Trophoblast cell (in vitro differentiated cells and primary cell): ENCODE results near the gene NHP2.
"Not testable (repeated sequence)": the region's sequence is repeated elsewhere in the genome, so short reads cannot be mapped to it uniquely, and the experiment has no call there.

ENCODE experiments used
- DNase-seq, 2 donors: peaks; one replicate each; pipeline ENCODE4 v3.0.0-alpha.2; 2016
- H2AFZ ChIP-seq: 2 replicates; pipeline ENCODE4 v1.6.1; 2013; ENCODE audit warnings: low read length, moderate library complexity, mild to moderate bottlenecking; ENCODE audit not compliant: insufficient read depth, poor library complexity
- H2AK5ac ChIP-seq: 2 replicates; pipeline ENCODE4 v1.6.1; 2013; ENCODE audit warnings: mild to moderate bottlenecking, low read length
- H2BK120ac ChIP-seq: 2 replicates; pipeline ENCODE4 v1.6.1; 2013; ENCODE audit warnings: low read length, mild to moderate bottlenecking, moderate library complexity; ENCODE audit not compliant: insufficient read depth, poor library complexity
- H2BK12ac ChIP-seq: 2 replicates; pipeline ENCODE4 v1.6.1; 2013; ENCODE audit warnings: mild to moderate bottlenecking, low read length, moderate library complexity
- H2BK5ac ChIP-seq: 2 replicates; pipeline ENCODE4 v1.6.1; 2013; ENCODE audit warnings: low read length, low read depth, moderate library complexity, mild to moderate bottlenecking; ENCODE audit not compliant: poor library complexity
- H3K14ac ChIP-seq: 2 replicates; pipeline ENCODE4 v1.6.1; 2013; ENCODE audit warnings: mild to moderate bottlenecking, low read length
- H3K18ac ChIP-seq: 2 replicates; pipeline ENCODE4 v1.6.1; 2013; ENCODE audit warnings: mild to moderate bottlenecking, low read length
- H3K23ac ChIP-seq: 2 replicates; pipeline ENCODE4 v1.6.1; 2013; ENCODE audit warnings: low read length
- H3K27ac ChIP-seq: 2 replicates; pipeline ENCODE4 v1.5.1; 2013; ENCODE audit warnings: low read depth, mild to moderate bottlenecking, inconsistent platforms, low read length, moderate library complexity
- H3K27me3 ChIP-seq: 2 replicates; pipeline ENCODE4 v1.6.1; 2013; ENCODE audit warnings: inconsistent platforms, mild to moderate bottlenecking, low read length, moderate library complexity; ENCODE audit not compliant: insufficient read depth
- H3K36me3 ChIP-seq, 2 experiments: 1 replicate in 1 of 2; 2 replicates in 1 of 2; pipeline ENCODE4 v1.6.1; 2013; ENCODE audit warnings: low read length in 2 of 2, mild to moderate bottlenecking in 2 of 2, moderate library complexity in 1 of 2; ENCODE audit not compliant: insufficient read depth in 2 of 2, control insufficient read depth in 1 of 2
- H3K4ac ChIP-seq: 2 replicates; pipeline ENCODE4 v1.6.1; 2013; ENCODE audit warnings: low read depth, mild to moderate bottlenecking, low read length, moderate library complexity
- H3K4me1 ChIP-seq, 2 experiments: 1 replicate in 1 of 2; 2 replicates in 1 of 2; pipeline ENCODE4 v1.6.1; 2013; ENCODE audit warnings: low read length in 2 of 2, mild to moderate bottlenecking in 2 of 2, moderate library complexity in 1 of 2; ENCODE audit not compliant: insufficient read depth in 2 of 2, control insufficient read depth in 1 of 2
- H3K4me2 ChIP-seq: 2 replicates; pipeline ENCODE4 v1.6.1; 2013; ENCODE audit warnings: inconsistent platforms, mild to moderate bottlenecking, low read length, moderate library complexity
- H3K4me3 ChIP-seq: 2 replicates; pipeline ENCODE4 v1.5.1; 2013; ENCODE audit warnings: mild to moderate bottlenecking, low read depth, low read length, inconsistent platforms
- H3K79me1 ChIP-seq: one replicate; pipeline ENCODE4 v1.6.1; 2013; ENCODE audit warnings: low read length
- H3K79me2 ChIP-seq: 2 replicates; pipeline ENCODE4 v1.6.1; 2013; ENCODE audit warnings: low read length, mild to moderate bottlenecking; ENCODE audit not compliant: control insufficient read depth, insufficient read depth, poor library complexity
- H3K9ac ChIP-seq: 2 replicates; pipeline ENCODE4 v1.6.1; 2013; ENCODE audit warnings: mild to moderate bottlenecking, low read length
- H3K9me3 ChIP-seq: 2 replicates; pipeline ENCODE4 v1.6.1; 2013; ENCODE audit warnings: low read depth, mild to moderate bottlenecking, control low read depth, inconsistent platforms, low read length; ENCODE audit not compliant: insufficient read depth
- H4K12ac ChIP-seq: 2 replicates; pipeline ENCODE4 v1.6.1; 2013; ENCODE audit warnings: low read depth, mild to moderate bottlenecking, low read length, moderate library complexity
- H4K8ac ChIP-seq: 2 replicates; pipeline ENCODE4 v1.6.1; 2013; ENCODE audit warnings: low read depth, mild to moderate bottlenecking, low read length, moderate library complexity
- H4K91ac ChIP-seq: one replicate; pipeline ENCODE4 v1.6.1; 2013; ENCODE audit warnings: low read depth, mild to moderate bottlenecking, low read length, moderate library complexity
- WGBS: extraction: QIAGEN DNeasy Blood & Tissue Kit; methylation state at CpG from one replicate; pipeline ENCODE4 v1.1.7; 2013; ENCODE audit warnings: missing lambda C conversion rate; ENCODE audit not compliant: insufficient read length, insufficient coverage; ENCODE audit errors: extremely low coverage; 5-methylcytosine and 5-hydroxymethylcytosine counted together

Gene NHP2

DNA sequence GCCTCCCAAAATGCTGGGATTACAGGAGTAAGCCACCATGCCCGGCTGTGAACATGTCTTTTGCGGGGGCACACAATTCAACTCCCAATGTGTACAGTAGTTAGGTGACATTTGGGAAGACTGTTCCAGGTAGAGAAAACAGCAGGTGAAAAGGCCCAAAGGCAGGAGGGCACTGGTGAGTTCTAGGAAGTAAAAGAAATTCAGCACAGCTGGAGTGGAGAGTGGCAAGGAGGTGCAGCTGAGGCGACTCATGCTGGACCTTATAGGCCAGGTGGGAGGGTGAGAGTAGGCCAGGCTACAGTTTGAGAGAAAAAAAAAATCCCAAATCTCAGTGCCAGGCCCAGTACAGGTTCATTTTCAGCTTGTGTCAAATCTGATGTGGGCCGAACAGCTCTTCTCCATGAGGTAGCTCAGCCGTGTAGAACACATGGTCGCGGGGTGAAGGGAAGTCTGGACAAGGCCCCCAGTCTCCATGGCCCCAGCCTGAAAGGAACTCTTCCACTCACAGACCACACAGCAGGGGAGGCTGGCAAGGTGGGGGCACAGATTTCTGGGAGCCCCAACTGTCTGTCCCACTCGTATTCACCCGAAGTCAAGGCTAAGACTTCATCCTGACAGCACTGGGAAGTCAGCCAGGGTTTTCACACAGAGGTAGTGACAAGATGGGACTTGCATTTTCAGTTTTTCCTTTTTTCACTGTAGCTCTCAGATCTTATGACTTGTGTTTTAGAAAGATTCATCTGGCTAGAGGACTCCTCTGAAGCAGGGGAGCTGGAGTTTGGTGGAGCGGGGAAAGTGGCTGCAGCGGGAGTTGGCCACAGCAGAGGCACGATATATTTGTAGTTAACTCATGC lies 46.1 kb upstream of the NHP2 start:
- Histone ChIP-seq H3K4ac (no peak overlapping the region), H2AK5ac (no peak overlapping the region)
- DNase-seq, result no peak

DNA sequence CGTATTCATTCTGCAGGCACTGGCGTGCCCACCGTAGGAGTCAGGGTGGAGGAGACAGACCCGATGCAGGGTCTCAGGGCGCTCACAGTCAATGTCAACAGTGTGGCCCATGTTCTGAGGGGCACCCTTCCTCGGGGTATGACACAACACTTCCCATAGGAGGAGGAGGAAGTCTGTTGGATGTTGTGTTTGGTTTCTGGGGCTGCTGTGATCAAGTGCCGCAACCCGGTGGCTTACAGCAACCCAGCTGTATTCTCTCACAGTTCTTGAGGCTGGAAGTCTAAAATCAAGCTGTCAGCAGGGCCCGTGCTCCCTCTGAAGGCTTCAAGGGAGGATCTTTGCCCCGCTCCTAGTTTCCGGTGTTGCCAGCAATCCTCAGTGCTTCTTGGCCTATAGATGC lies 45.0 kb upstream of the NHP2 start:
- Histone ChIP-seq H3K4me1 (no peaks in the 10 kb centered on the region), H3K9me3 (no peaks in the 10 kb centered on the region), H3K14ac (no peak overlapping the region), H3K9ac (no peak overlapping the region), H4K91ac (no peak overlapping the region), H3K79me2 (no peaks in the 10 kb centered on the region), H3K36me3 (no peaks in the 10 kb centered on the region), H3K27ac (no peak overlapping the region), H2BK12ac (no peak overlapping the region), H3K18ac (no peak overlapping the region), H3K79me1 (no peaks in the 10 kb centered on the region), H4K8ac (no peak overlapping the region), H3K4me2 (no peak overlapping the region), H3K4ac (no peak overlapping the region), H3K4me3 (no peak overlapping the region), H2AK5ac (no peak overlapping the region), H3K27me3 (no peaks in the 10 kb centered on the region), H2AFZ (no peak overlapping the region), H2BK5ac (no peak overlapping the region), H3K23ac (no peak overlapping the region), H2BK120ac (no peak overlapping the region), H4K12ac (no peak overlapping the region)
- no CpG with 5 or more reads among the region's 11 CpGs for WGBS
- DNase-seq, result no peak

More for the DNA sequence above, 46.1 kb upstream of the NHP2 start:
- Histone ChIP-seq H3K4me2 (no peak overlapping the region), H3K79me2 (peaks cover 8% of the 10 kb centered on the region), H4K8ac (no peak overlapping the region), H4K12ac (no peak overlapping the region), H3K36me3 (no peaks in the 10 kb centered on the region), H3K9me3 (no peaks in the 10 kb centered on the region), H3K79me1 (peaks cover 8% of the 10 kb centered on the region), H3K27me3 (peaks cover 2% of the 10 kb centered on the region), H3K4me3 (no peak overlapping the region), H4K91ac (no peak overlapping the region), H2BK12ac (no peak overlapping the region), H3K4me1 (no peaks in the 10 kb centered on the region), H3K18ac (no peak overlapping the region), H2BK5ac (no peak overlapping the region), H3K23ac (no peak overlapping the region), H2BK120ac (no peak overlapping the region), H3K14ac (no peak overlapping the region), H3K9ac (no peak overlapping the region), H2AFZ (no peak overlapping the region), H3K27ac (no peak overlapping the region)
- WGBS, result no CpG with 5 or more reads among the region's 12 CpGs

DNA sequence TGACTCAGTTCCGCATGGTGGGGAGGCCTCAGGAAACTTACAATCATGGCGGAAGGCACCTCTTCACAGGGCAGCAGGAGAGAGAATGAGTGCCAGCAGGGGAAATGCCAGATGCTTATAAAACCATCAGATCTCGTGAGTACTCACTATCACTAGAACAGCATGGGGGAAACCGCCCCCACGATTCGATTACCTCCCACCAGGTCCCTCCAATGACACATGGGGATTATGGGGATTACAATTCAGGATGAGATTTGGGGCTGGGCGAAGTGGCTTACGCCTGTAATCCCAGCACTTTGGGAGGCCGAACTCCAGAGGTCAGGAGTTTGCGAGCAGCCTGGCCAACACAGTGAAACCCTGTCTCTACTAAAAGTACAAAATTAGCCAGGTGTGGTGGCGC lies 44.5 kb upstream of the NHP2 start:
- H3K23ac ChIP-seq, H3K27ac ChIP-seq, H2BK12ac ChIP-seq, H3K36me3 ChIP-seq, H3K9ac ChIP-seq, H4K91ac ChIP-seq, H3K18ac ChIP-seq, H3K79me2 ChIP-seq, H3K4me2 ChIP-seq, H3K14ac ChIP-seq, H4K12ac ChIP-seq, H3K27me3 ChIP-seq, H2BK5ac ChIP-seq, H2BK120ac ChIP-seq, H3K79me1 ChIP-seq, H4K8ac ChIP-seq, H2AFZ ChIP-seq, DNase-seq, H3K4me3 ChIP-seq, H2AK5ac ChIP-seq, H3K4ac ChIP-seq, H3K4me1 ChIP-seq, H3K9me3 ChIP-seq: not testable (repeated sequence)
- WGBS, result no CpG with 5 or more reads among the region's 11 CpGs

DNA sequence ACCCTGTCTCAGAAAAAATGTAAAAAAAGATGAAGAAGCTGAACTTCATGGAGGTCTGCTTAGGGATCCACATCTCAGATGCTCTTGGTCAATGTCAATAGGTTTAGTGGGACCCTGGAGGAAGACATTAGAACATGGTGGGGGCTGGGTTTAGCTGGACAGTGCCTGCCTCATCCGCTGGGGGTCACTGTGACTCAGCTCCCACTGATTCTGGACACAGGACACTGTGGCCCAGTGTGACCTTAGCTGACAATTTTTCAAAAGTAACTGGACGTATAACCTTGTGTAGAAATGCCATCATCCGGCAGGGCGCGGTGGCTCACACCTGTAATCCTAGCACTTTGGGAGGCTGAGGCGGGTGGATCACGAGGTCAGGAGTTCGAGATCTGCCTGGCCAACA lies 43.3 kb upstream of the NHP2 start:
- no peaks in the 10 kb centered on the region for H3K79me1 ChIP-seq
- peak overlapping the region; percentile 43 for H3K4me3 ChIP-seq
- peak in 1 of 2 donors; percentile 58 for DNase-seq
- no peak overlapping the region for H2BK5ac ChIP-seq
- no peaks in the 10 kb centered on the region for H3K36me3 ChIP-seq
- no peak overlapping the region for H2AFZ ChIP-seq
- no peak overlapping the region for H3K14ac ChIP-seq
- no CpG with 5 or more reads among the region's 8 CpGs for WGBS
- H3K4me1 ChIP-seq, result no peaks in the 10 kb centered on the region
- H3K9ac ChIP-seq, result no peak overlapping the region
- no peak overlapping the region for H3K4me2 ChIP-seq
- no peaks in the 10 kb centered on the region for H3K79me2 ChIP-seq
- H4K91ac ChIP-seq, result no peak overlapping the region
- no peak overlapping the region for H2BK12ac ChIP-seq
- no peak overlapping the region for H3K23ac ChIP-seq
- H4K8ac ChIP-seq, result no peak overlapping the region
- no peak overlapping the region for H2AK5ac ChIP-seq
- H4K12ac ChIP-seq, result no peak overlapping the region
- no peak overlapping the region for H3K27ac ChIP-seq
- H2BK120ac ChIP-seq, result no peak overlapping the region
- H3K9me3 ChIP-seq, result peaks cover 8% of the 10 kb centered on the region
- H3K18ac ChIP-seq, result no peak overlapping the region
- H3K4ac ChIP-seq, result no peak overlapping the region
- H3K27me3 ChIP-seq, result no peaks in the 10 kb centered on the region
